Measurements from ENCODE around the gene KCNMB1.

The KCNMB1 gene

DNA sequence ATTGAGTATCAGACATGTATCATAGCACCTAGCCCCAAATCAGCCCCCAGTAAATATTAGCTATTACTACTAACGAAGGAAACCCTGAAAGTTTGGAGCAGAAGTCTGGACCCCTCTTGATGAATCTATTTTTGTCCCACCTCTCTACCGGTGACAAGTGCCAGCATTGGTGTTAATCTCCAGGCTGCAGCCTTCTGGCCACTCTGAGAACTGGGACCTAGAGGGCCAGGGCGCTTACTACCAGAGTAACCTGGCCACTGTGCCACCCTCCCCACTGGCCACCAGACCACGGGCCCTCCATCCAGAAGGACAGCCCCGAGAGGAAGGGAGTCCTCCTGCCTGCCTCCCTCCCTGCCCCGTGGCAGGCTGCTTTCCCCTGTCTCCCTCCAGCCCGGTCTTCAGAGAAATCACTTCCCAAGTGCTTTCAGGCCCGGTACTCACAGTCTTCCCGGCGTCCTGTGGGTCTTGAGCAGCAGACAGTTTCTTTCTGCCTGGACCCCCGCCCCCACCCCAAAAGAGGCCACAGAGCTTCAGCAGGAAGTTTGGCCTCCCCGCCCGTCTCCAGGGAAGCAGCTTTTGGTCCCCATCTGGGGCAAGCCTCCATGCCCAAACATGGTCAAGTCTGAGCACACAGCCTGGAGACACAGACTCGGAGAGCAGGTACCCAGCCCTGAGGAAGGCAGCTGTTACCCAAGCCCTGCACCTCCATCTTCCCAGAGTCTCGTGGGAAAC, at the start of gene KCNMB1:
TSS of gene KCNMB1 (minus strand) at position 550 of the 732 bp plus-strand sequence. CDS start 3,920 bp downstream, outside the sequence.
- DNase-seq (ENCODE audit: low read depth, low spot score), result no peak

DNA sequence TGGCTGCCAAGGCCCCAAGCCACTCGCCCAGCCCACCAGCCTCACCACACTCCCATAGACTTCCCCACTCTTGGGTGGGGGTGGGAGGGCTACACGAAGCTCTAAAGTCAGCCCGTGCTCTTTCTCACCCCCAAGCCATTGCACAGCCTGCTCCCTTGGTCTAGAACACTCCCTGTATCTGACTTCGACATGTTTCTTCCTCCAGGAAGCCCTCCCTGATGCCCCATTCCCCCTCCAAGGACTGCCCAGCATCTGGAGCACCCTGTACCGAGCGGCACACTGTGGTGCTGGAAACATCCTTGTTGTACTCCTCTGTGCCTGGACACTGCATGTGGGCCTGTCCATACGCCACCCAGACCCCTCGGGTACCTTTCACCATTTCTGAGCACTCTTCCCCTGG, 49.4 kb upstream of the KCNMB1 start:
- DNase-seq (ENCODE audit: low read depth, low spot score), result no peak

- no peak for DNase-seq (ENCODE audit: low read depth, low spot score)
These were observed 48.6 kb upstream of the KCNMB1 start for GRCh38 chr5:170437621-170438375.

- no peak for DNase-seq (ENCODE audit: low read depth, low spot score)
These were observed 47.2 kb upstream of the KCNMB1 start for GRCh38 chr5:170436335-170436734.

DNA sequence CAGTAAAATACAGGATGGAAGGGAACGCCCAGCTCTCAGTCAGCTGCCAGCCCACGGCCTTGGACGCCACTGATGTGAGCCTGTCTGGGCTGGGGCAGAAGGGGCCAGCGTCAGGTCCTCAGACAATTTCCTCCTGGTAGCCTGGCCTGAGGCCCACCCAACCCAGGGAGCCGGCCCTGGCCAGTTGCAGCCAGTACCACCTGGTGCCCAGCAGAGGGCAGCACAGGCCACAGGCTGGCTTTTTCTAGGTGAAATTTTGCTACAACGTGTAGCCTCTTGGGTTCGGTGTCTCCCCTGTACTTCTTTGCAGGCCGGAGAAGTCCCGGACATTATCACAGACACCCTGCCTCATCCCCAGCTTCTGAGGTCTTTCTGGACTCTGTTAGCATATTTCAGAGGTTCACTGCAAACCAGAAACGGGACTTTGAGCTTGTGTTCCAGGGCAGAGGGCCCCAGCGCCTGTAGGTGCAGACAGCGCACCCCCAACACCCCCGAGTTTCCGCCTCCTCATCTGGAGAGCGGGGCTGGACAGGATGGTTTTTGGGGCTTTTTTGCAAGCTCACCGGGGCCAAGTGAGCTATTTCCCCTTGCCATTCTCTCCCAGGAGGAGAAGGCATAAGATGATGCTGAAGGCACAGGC, 45.9 kb upstream of the KCNMB1 start:
- peak; percentile 43 for DNase-seq (ENCODE audit: low read depth, low spot score)

GRCh38 chr5:170432669-170433068, 43.5 kb upstream of the KCNMB1 start:
- no peak for DNase-seq (ENCODE audit: low read depth, low spot score)

DNA sequence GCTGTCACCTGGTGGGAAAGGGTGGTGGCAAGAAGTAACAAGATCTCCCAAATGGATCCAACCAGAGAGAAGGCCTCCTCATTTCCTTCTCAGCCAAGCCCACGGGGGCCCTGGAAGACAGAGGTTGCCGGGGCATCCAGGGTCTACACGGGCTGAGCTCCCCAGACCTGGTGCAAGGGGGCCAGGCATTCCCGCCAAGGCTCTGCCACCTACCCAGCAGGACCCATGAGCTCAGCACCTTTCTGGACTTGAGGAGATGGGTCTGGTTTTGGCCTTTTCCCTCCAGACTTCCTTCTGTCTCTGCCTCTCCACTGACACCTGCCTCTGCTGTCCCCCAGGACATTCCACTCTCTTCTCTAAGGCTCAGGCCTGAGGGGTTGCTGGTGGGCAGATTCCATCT, 42.4 kb upstream of the KCNMB1 start:
- no peak for DNase-seq (ENCODE audit: low read depth, low spot score)

DNA sequence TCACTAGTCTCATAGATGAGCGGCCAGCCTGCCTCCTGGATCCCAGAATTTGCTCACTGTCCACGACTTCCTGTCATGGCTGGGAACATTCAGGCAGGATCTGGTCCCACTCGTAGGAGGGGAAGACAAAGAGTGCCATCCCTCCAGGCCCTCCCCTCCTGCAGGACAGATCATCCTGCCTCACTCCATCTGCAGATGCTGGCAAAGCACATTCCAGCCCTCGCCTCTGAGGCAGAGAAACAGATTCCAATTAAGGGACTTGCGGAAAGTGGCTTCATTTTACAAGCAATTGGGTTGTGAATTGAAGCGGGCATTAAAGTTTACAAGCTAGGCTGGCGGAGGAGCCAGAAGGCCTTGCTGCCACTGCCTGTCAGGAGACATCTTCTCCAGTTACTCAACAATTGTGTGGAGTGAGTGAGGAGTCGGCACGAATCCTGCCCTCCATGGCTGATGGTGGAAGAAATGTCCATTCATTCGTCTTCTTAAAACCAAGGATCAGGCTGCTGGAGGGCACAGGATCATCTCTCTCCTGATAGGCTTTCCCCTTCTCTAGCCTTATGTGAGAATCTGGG, 41.8 kb upstream of the KCNMB1 start:
- DNase-seq (ENCODE audit: low read depth, low spot score), result no peak

GRCh38 chr5:170430256-170430655, 41.1 kb upstream of the KCNMB1 start:
- DNase-seq (ENCODE audit: low read depth, low spot score), result no peak

- DNase-seq (ENCODE audit: low read depth, low spot score), result no peak
These were observed 39.8 kb upstream of the KCNMB1 start for GRCh38 chr5:170429014-170429413.

- DNase-seq (ENCODE audit: low read depth, low spot score), result no peak
These were observed 38.6 kb upstream of the KCNMB1 start for GRCh38 chr5:170427672-170428236.

DNA sequence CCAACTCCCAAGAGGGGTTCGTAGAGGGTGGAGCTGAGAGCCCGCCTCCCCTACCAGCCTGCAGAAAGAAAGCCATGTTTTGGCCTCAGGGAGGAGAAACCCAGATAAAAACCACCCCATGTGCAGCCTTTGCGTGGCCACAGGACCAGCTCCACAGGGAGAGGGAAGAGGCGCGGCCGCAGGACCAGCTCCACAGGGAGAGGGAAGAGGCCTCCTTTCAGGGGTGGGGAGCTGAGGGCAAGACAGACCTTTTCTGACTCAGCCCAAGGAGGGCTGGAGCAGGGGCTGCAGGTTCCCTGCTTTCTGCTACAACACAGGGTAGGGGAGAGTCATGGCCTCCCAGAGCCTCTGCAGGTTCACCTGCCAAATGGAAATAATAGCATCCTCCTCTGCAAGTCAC, 37.6 kb upstream of the KCNMB1 start:
- DNase-seq (ENCODE audit: low read depth, low spot score), result no peak

DNA sequence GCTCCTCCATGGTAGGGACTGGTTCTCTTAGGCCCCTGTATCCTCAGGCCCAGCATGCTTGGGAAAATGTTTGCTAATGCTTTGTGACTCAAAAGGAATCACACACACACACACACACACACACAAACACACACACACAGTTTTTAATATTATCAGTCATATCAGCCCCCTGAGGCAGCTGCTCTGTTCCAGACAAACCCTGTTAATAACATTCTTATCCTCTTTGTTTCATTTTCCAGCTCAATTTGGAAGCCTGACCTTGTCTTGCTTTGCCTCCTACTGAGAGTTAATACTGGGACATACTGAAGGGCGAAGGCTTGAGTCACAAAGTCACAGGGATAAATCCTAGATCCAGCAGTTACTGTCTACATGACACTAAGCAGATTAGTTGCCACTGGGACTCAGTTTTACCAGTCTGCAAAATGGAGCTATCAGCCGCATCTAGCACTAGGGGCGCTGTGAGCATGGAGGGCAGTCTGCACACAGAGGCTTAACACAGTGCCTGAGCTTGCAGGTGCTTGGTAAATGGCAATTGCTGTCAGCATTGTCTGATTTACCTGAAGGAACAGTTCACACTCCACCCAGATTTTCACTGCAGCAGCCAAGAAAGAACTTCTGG, 37.1 kb upstream of the KCNMB1 start:
- DNase-seq (ENCODE audit: low read depth, low spot score), result no peak

DNA sequence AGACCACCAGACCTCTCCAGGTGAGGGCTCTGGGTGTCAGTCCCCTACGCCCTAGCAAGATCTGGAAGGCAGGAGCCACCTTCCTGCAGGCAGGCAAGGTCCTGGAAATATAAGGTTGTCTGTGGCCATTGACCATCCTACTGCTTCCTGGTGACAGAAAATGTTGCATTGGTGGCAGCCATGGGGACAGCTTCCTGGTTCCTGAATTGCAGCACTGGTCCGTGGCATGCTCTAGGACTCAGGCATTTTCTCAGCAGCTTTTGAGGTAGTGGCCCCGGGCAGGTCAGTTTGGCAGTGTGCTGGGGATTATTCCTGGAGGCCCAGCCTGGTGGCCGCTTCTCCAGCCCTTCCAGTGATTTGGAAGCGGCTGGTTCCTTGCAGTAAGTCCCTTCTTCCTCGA, 36.6 kb upstream of the KCNMB1 start:
- DNase-seq (ENCODE audit: low read depth, low spot score), result no peak

- DNase-seq (ENCODE audit: low read depth, low spot score), result no peak
These were observed 35.5 kb upstream of the KCNMB1 start for GRCh38 chr5:170424629-170425028.

- no peak for DNase-seq (ENCODE audit: low read depth, low spot score)
These were observed 34.5 kb upstream of the KCNMB1 start for GRCh38 chr5:170423692-170424091.

GRCh38 chr5:170421826-170422225, 32.7 kb upstream of the KCNMB1 start:
- DNase-seq (ENCODE audit: low read depth, low spot score), result no peak

- peak; percentile 26 for DNase-seq (ENCODE audit: low read depth, low spot score)
These were observed 31.7 kb upstream of the KCNMB1 start for GRCh38 chr5:170420806-170421412.

GRCh38 chr5:170419643-170420042, 30.5 kb upstream of the KCNMB1 start:
- DNase-seq (ENCODE audit: low read depth, low spot score), result no peak

DNA sequence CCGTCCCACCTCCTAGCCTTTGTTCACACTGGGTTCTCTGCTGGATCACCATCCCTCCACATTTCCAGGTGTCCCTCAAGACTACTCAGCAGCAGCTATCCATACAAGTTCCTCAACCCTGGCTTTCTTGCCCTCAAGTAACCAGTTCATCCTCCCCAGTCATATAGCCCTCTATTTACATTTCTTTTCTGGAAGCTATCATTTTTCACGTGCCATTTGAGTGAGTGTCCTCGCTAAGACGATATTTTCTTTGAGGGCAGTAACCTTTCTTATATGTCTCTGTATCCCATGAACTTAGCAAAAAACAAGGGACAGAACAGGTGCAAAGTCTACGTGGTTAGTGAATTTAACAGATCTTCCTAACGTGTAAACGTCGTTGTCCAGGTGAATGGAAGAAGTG, 29.6 kb upstream of the KCNMB1 start:
- DNase-seq (ENCODE audit: low read depth, low spot score), result no peak

GRCh38 chr5:170416526-170416925, 27.4 kb upstream of the KCNMB1 start:
- no peak for DNase-seq (ENCODE audit: low read depth, low spot score)
